ENCODE measurements around the gene SLC51B.
"Not testable (repeated sequence)": the region's sequence is repeated elsewhere in the genome, so short reads cannot be mapped to it uniquely, and the experiment has no call there.

DNA sequence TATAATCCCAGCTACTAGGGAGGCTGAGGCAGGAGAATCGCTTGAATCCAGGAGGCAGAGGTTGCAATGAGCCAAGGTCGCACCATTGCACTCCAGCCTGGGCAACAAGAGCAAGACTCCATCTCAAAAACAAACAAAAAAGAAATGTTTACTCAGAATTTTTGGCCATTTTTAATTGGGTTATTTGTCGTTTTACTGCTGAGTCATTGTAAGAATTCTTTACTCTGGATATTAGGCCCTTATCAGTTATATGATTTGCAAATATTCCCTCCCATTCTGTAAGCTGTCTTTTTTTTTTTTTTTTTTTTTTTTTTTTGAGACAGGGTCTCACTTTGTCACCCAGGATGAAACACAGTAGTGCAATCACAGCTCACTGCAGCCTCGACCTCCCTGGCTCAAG, 34.0 kb upstream of the SLC51B start:
- TF ChIP-seq, protein P1, sequence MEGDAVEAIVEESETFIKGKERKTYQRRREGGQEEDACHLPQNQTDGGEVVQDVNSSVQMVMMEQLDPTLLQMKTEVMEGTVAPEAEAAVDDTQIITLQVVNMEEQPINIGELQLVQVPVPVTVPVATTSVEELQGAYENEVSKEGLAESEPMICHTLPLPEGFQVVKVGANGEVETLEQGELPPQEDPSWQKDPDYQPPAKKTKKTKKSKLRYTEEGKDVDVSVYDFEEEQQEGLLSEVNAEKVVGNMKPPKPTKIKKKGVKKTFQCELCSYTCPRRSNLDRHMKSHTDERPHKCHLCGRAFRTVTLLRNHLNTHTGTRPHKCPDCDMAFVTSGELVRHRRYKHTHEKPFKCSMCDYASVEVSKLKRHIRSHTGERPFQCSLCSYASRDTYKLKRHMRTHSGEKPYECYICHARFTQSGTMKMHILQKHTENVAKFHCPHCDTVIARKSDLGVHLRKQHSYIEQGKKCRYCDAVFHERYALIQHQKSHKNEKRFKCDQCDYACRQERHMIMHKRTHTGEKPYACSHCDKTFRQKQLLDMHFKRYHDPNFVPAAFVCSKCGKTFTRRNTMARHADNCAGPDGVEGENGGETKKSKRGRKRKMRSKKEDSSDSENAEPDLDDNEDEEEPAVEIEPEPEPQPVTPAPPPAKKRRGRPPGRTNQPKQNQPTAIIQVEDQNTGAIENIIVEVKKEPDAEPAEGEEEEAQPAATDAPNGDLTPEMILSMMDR (IDR thresholded peaks at IDR 0.05 in 8 of 11, conservative IDR thresholded peaks at IDR 0.05 in 3 of 11), result not testable (repeated sequence)
- TF ChIP-seq POLR2AphosphoS5 (IDR thresholded peaks at IDR 0.05), result not testable (repeated sequence)

Measured in spleen (tissue), 7 donors.